Esophagus mucosa (tissue), 1 donor: ENCODE data around the gene AMH. TPM values are rescaled to one million over a fixed set of nuclear protein-coding genes. Genes with fewer than 3 reads are reported as not detected.
A peak's percentile ranks its signal among the peaks of the same experiment; 100 is the strongest.

Source experiments
- ATAC-seq: fragments of 200-7000 bp; cut with Tn5 transposase; one replicate; pipeline ENCODE4 v1.9.1; 2020
- total RNA-seq: library from RNA; stranded (reverse); gene quantifications from one replicate; pipeline ENCODE4 v1.2.4, GENCODE V29; 2023
- donor health status: DM: yes; HTN: yes; CAD: no.

The AMH gene
- total RNA-seq, 1 donor from 2014 or later, result 0.56 TPM

DNA sequence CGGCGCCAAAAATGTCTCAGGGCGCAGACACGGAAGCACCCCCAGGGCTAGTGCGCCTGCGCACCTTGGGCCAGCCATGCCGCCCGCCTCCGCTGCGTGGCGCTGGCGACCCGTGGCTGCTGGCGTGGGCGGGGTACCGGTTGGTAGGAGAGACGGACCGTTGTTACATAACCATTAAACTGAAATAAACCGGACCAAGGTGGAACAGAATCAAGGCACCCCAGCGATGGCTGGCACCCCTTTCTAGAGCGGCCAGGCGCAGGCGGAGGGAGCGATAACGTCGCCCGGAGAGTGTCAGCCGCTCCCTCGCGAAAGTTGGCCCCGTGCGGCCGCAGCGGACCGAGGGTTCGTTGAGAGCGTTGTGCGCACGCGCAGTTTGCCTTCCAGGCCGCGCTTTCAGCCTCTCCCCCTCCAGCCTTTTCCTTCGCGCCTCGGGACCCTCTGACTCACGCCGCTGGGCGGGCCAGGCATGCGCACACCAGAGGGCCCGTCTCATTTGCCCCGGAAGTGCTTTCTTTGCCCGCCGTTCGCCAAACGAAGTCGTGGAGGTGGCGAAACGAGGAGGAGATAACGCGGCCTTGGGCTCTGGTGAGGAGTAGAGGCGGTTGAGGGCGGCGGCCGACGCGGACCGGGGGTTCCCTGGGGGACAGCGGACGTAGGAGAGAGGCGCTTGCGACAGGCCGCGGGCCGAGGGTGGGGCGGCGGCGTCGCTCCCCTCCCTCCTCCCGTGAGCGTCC lies 12.6 kb upstream of the AMH start, which contains the start of the genes PLEKHJ1 and SF3A2:
Gene PLEKHJ1 (minus strand): TSS at position 16 of the 737 bp plus-strand sequence. CDS start 81 bp downstream, outside the sequence.
Gene SF3A2 (plus strand): TSS at position 511 of the 737 bp plus-strand sequence. CDS start 6,595 bp downstream, outside the sequence.
- ATAC-seq, result peak; percentile 88

DNA sequence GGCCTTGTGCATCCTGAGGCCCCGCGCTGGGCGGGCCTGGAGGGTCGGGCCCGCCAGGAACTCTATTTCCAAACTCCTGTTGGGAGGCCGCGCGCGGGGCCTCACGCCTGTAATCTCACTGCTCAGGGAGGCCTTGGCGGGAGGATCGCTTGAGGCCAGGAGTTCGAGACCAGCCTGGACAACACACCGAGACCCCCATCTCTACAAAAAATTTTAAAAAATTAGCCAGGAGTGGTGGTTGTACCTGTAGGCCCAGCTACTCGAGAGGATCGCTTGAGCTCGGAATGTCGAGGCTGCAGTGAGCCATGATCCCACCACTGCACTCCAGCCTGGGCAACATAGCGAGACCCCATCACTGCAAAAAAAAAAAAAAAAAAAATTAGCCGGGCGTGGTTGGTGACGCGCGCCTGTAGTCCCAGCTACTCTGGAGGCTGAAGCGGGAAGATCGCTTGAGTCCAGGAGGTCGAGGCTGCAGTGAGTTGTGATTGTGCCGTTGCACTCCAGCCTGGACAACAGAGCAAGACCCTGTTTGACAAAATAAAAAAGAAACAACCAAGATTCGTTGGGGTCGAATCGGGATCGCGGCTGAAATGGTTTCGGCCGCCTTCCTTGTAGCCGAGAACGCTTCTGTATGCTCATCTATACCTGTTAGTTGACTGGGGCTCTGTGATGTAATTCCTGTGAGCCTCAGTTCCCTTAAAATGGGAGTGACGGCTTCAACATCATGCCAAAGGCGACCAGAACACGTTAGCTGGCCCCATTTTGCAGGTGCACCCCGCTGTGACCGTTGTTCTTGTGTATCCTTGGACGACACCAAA lies 11.9 kb upstream of the AMH start:
- ATAC-seq, result no peak

DNA sequence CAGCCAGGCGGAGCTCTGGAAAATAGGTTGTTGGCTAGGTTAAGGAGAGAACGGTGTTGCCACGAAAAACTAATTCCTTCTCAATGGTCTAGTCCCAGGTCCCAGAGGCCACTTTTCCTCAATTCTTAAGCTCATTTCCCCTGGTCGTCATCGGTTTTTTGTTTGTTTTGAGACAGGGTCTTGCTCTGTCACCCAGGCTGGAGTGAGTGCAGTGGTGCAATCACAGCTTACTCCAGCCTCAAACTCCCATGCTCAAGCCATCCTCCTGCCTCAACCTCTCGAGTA lies 11.3 kb upstream of the AMH start:
- ATAC-seq, result no peak

DNA sequence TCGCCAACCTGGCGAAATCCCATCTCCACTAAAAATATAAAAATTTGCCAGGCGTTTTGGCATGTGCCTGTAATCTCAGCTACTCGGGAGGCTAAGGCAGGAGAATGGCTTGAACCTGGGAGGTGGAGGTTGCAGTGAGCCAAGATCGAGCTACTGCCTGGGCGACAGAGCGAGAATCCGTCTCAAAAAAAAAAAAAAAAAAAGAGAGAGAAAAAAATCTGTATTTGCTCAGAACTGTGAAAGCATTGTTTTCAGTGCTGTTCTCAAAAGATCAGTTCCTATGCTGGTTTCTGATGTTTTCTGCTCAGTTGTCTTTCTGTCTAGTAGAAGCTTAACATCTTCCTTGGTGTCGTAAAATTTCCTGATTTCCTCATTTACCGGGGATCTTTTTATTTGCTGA lies 9.9 kb upstream of the AMH start:
- ATAC-seq, result no peak

DNA sequence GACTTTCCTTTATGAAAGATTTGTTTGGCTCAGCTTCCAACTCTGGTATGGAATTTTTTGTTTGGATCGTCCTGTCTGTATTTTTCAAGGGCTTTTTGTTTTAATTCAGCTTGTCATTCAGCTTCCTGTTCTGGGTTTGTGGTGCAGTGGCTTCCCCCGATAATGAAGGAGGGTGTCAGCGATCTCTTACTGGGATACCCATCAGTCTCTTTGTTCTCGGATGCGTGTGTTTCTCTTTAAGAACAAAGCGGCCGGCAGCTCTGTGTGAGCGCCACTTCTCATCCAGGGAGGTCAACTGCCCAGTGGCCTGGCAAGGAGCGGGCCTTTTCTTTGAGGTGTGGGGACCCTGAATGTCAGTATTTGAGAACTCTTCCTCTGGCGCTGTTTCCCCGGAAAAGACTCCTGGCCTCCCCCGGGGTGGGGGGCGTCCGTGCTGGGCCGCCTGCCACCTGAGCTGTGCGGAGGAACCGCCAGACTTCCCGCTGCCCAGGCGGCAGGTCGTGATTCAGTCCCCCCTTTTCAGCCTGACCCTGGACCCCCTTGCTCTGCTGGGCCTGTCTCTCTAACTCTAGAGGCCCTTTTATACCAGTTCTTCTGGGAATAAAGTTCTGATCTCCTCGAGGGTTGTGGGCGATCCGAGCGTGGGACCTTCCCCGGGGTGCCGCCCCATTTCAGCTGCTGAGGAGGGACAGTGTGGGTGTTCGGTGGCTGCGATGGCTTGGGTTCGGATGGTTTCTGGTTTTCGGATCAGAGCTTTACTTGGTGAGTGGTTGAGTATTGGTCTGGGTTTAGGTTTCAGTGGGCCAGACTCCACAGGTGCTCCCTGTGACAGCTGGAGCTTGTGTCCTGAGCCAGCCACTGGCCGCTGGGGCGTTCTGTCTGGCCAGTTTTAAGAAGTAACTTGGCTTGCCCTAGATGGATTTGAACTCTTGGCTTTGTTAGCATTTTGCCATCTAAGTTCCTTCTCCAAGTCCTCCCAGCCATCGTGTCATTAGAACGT lies 9.1 kb upstream of the AMH start:
- no peak for ATAC-seq

DNA sequence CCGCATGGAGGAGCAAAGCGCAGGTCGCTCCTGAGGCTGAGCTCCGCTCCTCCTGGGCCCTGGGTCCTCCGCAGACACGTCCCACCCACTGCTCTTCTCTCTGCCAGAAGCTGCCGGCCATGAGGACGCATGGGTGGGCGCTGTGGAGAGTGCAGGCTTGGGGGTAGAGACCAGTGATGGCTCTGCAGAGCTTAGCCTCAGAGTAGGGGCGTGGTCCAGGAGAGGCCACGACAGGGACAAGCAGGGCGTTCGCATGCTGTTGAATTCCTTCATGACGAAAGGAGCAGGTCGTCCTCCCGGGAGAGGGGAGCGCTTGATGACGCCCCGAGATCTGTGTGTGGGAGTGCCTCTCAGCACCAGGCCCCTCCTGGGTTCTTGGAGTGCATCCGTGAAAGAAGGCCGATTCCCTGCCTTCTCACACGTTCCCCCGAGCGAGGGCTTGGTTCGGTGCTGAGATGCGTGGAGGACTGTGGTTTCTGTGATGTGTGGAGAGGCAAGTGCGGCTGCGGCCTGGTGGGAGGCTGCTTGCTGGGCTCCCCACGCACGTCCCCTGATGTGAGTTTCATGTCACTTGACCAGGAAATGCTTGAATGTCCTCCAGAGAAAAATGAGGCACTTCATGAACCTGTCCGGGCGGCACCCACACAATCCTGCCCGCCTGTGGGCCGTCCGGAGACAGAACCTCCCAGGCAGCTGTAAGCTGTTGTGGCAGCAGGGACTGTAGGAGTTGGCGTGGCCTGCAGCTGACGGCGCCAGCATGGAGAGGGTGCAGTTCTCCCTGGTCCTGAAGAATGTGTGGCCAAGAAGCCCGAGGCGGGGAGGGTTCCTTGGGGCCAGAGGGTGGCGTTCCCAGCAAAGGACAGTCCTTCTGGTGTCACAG lies 8.0 kb upstream of the AMH start:
- ATAC-seq, result peak; percentile 53

DNA sequence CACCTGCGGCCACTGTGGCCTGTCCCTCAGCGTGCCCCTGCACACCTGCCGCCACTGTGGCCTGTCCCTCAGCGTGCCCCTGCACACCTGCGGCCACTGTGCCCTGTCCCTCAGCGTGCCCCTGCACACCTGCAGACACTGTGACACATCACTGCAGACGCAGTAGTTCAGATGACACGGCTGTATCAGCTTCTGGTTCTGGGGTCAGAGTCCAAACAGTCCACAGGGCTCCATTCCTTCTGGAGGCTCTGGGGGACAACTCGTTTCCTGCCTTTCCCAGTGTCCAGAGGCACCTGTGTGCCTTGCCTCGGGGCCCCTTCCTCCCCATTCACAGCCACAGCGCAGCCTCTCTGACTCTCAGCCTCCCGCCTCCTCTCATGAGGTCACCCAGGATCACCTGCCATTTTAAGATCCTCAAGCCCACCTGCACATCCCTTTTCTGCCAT lies 7.0 kb upstream of the AMH start:
- ATAC-seq, result no peak

DNA sequence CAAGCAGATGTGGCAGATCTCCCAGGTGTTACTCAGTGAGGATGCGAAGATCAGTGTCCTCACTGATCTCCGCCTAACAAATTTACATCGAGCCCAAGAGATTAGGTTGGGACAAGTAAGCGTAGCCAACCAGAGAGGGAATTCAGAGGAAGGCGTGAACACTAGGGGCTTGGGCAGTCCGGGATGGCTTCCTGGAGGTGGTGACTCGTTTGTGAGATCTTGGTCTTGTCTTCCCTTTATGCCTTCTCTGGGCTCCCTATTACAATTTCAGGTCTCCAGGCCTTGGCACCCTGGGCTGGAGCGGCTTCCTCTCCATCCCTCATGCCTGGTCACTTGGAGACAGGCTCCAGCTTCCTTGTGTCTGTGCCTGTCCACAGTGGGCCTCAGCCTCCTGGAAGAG lies 6.3 kb upstream of the AMH start:
- no peak for ATAC-seq

DNA sequence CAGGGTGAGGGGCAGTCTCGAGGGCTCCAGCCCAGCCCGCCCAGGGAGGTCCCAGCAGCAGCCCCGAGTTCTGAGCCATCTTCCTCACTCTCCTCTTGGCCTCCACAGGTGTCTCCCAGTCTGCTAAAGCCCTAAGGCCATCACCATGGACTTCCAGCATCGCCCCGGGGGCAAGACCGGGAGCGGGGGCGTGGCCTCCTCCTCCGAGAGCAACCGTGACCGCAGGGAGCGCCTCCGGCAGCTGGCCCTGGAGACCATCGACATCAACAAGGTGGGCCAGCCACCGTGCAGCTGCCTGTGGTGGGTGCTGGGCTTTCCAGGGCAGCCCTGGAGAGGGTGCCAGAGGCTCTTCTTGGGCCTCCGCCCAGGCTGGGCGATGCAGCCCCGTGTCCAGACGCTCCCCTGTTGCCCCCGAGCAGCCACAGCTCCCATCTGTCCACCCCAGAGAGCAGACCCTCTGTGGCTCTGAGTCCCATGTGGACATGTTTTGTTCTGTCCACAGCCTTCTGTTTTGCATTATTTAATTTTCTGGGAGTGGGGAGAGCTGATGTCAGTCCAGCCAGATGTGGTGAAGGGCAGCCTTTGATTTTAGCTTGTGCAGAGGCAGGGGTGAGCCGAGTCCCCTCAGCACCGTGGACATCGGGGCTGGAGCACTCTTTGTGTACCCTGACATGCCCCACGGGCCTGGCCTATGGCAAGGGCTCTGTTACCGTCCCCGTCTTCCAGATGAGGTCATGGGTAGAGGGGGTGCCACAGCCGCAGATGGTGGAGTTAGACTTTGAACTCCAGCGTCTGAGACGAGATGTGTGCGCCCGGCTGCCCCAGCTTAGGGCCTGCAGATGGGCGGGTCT lies 5.6 kb upstream of the AMH start:
- no peak for ATAC-seq

DNA sequence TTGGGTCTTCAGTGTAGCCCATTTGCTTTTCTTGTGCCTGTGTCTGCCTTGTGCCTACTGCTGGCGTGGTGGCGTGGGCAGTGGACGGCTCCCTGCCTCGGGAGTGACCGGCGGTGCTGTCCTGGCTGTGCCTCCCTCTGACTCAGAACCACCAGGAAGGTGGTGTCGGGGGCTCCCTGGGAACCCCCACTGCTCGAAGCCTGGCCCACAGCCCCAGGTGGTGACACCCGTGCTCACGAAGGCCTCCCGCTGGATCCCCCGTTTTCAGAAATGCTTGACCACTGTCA lies 5.1 kb upstream of the AMH start:
- no peak for ATAC-seq

DNA sequence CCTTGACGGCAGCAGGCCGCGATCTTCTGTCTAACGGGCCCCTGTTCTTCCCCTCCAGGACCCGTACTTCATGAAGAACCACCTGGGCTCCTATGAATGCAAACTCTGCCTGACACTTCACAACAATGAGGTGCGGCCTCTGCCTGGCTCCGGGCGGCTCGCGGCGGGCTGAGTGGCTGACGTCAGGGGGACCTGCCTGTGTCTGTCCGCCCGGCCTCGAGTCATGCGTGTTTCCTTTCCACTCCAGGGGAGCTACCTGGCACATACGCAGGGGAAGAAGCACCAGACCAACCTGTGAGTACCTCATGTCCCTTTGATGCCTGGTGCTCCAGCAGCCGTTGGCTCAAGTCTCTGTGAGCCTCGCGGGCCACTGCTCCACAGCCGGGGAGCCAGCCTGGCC lies 4.6 kb upstream of the AMH start:
- ATAC-seq, result no peak

DNA sequence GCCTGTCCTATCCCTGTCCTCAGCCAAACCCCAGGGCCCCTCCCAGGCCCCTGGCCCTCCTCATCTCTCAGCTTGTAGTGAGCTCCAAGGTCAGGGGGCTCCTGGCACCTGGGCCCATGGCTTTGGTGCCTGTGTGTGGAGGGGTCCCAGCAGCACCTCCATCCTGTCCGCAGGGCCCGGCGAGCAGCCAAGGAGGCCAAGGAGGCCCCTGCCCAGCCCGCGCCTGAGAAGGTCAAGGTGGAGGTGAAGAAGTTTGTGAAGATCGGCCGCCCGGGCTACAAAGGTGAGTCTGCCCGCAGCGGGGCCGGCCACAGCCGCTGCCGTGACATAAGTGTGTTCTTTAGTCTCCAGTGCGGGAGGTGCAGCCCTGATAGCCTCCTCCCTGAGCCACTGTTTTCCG lies 3.9 kb upstream of the AMH start:
- ATAC-seq, result no peak

DNA sequence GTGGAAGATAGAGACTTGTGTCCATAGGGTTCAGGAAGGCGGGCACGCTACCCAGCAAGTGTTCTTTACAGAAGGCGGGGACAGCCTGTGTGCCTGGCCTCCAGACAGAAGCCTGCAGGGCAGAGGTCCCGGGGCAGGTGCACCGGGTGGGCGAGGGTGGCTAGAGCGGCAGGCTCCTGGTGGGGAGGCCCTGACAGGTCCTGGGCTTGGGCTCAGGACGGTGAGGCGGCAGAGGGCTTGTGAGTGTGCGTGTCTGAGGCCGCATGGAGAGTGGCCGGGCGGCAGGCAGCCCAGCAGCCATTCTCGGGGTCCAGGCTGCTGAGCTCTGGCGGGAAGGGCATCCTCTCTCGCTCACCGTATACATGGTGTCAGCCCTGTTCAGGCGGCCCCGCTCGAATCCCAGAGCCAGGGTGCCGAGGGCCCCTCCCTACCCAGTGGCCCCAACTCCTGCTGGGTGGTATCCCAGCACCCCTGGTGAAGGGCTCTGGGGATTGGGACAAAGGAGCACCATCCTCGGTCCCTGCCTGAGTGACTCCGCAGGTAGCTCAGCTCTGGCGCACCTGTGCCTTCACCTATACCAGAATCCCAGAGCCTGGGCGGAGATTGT lies 3.0 kb upstream of the AMH start:
- no peak for ATAC-seq

DNA sequence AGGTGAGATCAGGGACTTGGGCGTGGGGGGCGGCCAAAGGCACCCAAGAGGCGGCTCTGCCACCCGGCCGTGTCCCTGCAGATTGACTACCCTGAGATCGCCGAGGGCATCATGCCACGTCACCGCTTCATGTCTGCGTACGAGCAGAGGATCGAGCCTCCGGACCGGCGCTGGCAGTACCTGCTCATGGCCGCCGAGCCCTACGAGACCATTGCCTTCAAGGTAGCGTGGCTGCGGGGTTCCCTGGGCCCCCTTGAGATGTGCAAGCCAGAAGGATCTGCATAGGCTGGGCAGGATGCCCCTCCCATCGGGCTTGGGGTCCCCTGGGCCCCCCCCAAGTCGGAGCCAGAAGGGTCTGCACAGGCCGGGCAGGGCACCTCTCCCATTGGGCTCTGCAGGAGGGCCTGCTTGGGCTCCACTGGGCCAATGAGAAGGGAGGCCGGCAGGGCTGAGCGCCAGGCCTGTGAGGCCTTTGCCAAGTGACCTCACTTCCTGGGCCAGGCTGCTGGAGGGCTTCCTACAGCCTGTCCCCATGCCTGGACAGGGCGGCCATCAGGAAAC lies 2.2 kb upstream of the AMH start:
- no peak for ATAC-seq

DNA sequence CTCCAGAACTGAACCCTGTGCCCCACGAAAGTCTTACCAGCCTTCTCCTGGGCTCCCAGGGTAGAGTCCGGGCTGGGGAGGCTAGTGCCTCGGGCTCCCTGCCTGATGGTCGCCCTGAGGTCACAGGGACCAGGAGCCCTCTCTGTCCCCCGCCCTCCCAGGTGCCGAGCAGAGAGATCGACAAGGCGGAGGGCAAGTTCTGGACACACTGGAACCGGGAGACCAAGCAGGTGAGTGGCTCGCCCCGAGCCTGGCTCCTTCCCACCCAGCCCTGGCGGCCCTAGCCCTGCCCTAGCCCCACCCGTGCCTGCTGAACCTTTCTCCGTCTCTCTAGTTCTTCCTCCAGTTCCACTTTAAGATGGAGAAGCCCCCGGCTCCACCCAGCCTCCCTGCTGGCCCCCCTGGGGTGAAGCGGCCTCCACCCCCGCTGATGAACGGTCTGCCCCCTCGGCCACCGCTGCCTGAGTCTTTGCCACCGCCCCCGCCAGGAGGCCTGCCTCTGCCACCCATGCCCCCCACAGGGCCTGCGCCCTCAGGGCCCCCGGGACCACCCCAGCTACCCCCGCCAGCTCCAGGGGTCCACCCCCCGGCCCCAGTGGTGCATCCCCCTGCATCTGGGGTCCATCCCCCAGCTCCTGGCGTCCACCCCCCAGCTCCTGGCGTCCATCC lies 1.6 kb upstream of the AMH start:
- no peak for ATAC-seq

DNA sequence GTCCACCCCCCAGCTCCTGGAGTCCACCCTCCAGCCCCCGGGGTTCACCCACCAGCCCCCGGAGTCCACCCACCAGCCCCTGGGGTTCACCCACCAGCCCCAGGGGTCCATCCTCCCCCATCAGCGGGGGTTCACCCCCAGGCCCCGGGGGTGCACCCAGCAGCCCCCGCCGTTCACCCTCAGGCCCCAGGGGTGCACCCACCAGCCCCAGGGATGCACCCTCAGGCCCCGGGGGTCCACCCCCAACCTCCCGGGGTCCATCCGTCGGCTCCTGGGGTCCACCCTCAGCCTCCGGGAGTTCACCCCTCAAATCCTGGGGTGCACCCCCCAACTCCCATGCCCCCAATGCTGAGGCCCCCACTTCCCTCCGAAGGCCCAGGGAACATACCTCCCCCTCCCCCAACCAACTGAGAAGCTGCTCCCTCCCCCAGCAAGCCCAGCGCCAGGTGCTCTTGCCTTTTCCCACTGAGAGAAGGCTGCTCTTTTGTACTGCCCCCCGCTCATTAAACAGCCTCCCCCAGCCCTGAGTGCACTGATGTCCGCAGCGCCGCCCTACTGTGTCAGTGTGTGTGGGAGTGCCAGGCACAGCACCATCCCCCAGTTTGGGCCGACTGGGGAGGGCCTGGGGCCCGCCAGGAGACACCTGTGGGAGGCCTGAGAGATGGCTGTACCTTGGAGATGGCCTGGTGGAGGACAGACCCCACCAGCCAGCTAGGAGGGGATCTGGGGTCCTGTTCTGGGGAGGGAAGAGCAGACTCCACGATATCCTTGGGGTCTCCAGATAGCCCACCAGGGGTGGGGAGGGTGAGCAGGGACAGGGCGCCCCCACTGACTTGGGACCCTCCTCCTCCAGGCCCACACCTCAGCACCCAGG lies 750 bp upstream of the AMH start:
- ATAC-seq, result no peak

DNA sequence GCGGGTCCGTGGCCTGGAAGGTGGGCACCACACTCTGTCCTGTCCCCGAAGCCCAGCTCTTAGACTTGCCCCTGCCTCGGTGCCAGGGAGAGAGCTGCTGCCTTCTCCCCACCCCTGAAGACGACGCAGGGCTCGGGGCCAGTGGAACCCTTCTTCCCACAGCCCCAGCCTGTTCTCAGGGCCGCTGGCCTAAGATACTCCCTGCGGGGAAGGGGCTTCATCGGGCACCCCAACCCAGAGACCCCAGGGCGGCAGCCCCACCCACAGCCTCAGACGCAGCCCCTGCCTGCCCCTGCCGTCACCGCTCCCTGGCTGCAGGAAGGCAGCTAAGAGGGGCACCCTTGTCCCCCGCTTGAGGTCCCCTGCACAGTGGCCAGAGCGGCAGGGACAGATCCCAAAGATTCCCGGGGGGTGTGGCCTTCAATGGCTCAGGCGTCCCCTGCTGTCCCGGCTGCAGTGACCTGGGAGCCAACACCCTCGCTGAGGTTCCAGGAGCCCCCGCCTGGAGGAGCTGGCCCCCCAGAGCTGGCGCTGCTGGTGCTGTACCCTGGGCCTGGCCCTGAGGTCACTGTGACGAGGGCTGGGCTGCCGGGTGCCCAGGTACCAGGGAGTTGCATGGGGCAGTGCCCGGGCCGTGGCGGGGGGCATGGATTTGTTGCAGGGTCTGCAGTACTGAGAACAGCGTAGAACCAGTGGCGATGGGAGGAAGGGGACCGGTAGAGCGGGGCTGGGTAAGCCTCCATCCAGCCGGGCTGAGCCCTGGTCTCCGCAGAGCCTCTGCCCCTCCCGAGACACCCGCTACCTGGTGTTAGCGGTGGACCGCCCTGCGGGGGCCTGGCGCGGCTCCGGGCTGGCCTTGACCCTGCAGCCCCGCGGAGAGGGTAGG lies 1.0 kb downstream of the AMH start:
- peak; percentile 6 for ATAC-seq

DNA sequence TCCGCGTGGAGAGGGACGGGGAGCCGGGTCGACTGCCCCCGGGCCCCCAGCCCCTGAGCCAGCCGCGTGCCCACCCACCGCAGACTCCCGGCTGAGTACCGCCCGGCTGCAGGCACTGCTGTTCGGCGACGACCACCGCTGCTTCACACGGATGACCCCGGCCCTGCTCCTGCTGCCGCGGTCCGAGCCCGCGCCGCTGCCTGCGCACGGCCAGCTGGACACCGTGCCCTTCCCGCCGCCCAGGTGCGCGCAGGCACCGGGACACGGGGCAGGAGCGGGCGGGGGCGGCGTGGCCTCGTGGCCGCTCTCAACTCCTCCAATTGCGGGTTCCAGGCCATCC lies 1.6 kb downstream of the AMH start:
- ATAC-seq, result no peak
